GM12891 (cell line): ENCODE measurements around the gene AOC1.

Experiments used
- PAX5 ChIP-seq: IDR thresholded peaks from 2 replicates; pipeline ENCODE4 v1.6.1; 2011; ENCODE audit warnings: low read length, moderate library complexity, mild to moderate bottlenecking; ENCODE audit not compliant: insufficient read depth, severe bottlenecking
- POLR2A ChIP-seq: IDR thresholded peaks from 2 replicates; pipeline ENCODE4 v1.6.1; 2011; ENCODE audit warnings: low read depth, low read length, control low read depth
- POLR2AphosphoS5 ChIP-seq: IDR thresholded peaks from 2 replicates; pipeline ENCODE4 v1.6.1; 2011; ENCODE audit warnings: low read depth, low read length, control low read depth
- POU2F2 ChIP-seq: IDR thresholded peaks from 2 replicates; pipeline ENCODE4 v1.6.1; 2011; ENCODE audit warnings: low read depth, mild to moderate bottlenecking, control low read depth, low read length, moderate library complexity
- SPI1 ChIP-seq: IDR thresholded peaks from 2 replicates; pipeline ENCODE4 v1.6.1; 2011; ENCODE audit warnings: low read depth, low read length, control low read depth
- TAF1 ChIP-seq: IDR thresholded peaks from 2 replicates; pipeline ENCODE4 v1.6.1; 2011; ENCODE audit warnings: low read depth, low read length, control low read depth

DNA sequence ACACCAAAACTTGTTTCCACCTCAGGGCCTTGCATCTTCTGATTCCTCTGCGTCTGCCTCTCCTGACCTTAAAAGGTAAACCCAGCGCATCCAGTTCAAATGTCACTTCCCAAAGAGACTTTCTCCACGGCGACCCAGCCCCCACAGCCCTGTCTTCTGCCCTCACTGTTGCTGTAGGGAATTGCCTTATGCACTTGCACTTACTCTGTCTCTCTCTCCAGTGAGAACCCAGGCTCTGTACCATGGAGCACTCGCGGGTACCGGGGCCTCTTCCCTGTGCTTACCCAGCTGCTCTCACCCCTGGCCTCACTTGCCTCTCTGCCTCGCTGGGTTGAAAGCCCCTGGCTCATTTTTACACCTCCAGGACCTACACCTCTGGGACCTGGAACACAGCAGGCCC is 48.4 kb downstream of the AOC1 start:
- TF ChIP-seq POLR2A (no peak), POLR2AphosphoS5 (no peak), PAX5 (no peak), POU2F2 (no peak), TAF1 (no peak), SPI1 (no peak)
